DND-41 (cell line): Measurements from ENCODE around the gene BDNF.

Source experiments
- ATAC-seq: fragments of 200-7000 bp; cut with Tn5 transposase; 3 replicates; pipeline ENCODE4 v1.9.1; 2021; ENCODE audit warnings: low read depth; ENCODE audit not compliant: insufficient read depth
- DNase-seq: peaks from one replicate; pipeline ENCODE4 v3.0.0-alpha.2; 2020
- H2AFZ ChIP-seq: 2 replicates; pipeline ENCODE4 v1.6.0; 2012; ENCODE audit warnings: low read depth, low read length
- H3K27ac ChIP-seq: 2 replicates; pipeline ENCODE4 v1.5.1; 2012; ENCODE audit warnings: low read length, inconsistent platforms
- H3K27me3 ChIP-seq: fragments of 200-600 bp; sonication (generic); 2 replicates; pipeline ENCODE4 v1.6.0; 2012; ENCODE audit warnings: low read length, mild to moderate bottlenecking, inconsistent platforms; ENCODE audit not compliant: insufficient read depth, poor library complexity
- H3K36me3 ChIP-seq: 2 replicates; pipeline ENCODE4 v1.5.1; 2012; ENCODE audit warnings: low read length, inconsistent platforms; ENCODE audit not compliant: insufficient read depth
- H3K4me1 ChIP-seq: 2 replicates; pipeline ENCODE4 v1.5.1; 2012; ENCODE audit warnings: mild to moderate bottlenecking, low read length; ENCODE audit not compliant: insufficient read depth
- H3K4me2 ChIP-seq: 2 replicates; pipeline ENCODE4 v1.6.0; 2012; ENCODE audit warnings: mild to moderate bottlenecking, moderate library complexity, low read length, inconsistent platforms; ENCODE audit not compliant: insufficient read depth
- H3K4me3 ChIP-seq, 2 experiments: fragments of 200-600 bp in 1 of 2; shearing (Covaris generic) in 1 of 2; 2 replicates each; pipeline ENCODE4 v1.5.1; 2012 to 2016; ENCODE audit warnings: inconsistent platforms in 2 of 2, low read length in 2 of 2, mild to moderate bottlenecking in 2 of 2, low read depth in 1 of 2, moderate library complexity in 1 of 2
- H3K79me2 ChIP-seq: 2 replicates; pipeline ENCODE4 v1.6.0; 2012; ENCODE audit warnings: low read length, inconsistent platforms; ENCODE audit not compliant: insufficient read depth
- H3K9ac ChIP-seq: 2 replicates; pipeline ENCODE4 v1.6.0; 2012; ENCODE audit warnings: low read depth, mild to moderate bottlenecking, inconsistent platforms, low read length, moderate library complexity
- H3K9me3 ChIP-seq: 2 replicates; pipeline ENCODE4 v1.5.1; 2012; ENCODE audit warnings: low read length, moderate library complexity, mild to moderate bottlenecking, inconsistent platforms; ENCODE audit not compliant: insufficient read depth, severe bottlenecking
- H4K20me1 ChIP-seq: 2 replicates; pipeline ENCODE4 v1.6.0; 2012; ENCODE audit warnings: low read length; ENCODE audit not compliant: insufficient read depth
- CTCF ChIP-seq: IDR thresholded peaks from 2 replicates; pipeline ENCODE4 v1.5.1; 2012; ENCODE audit warnings: borderline replicate concordance, low read length, moderate library complexity, mild to moderate bottlenecking; ENCODE audit not compliant: poor library complexity, severe bottlenecking; ENCODE audit errors: extremely low read depth
- EZH2 ChIP-seq: IDR thresholded peaks from 3 replicates; pipeline ENCODE4 v1.6.1; 2012; ENCODE audit warnings: borderline replicate concordance, low read depth, mild to moderate bottlenecking, moderate library complexity, low read length, inconsistent platforms; ENCODE audit not compliant: severe bottlenecking

BDNF gene

GRCh38 chr11:27623945-27624523 is 76.2 kb downstream of the BDNF start:
- Histone ChIP-seq H3K4me3 (no peak overlapping the region), H3K27ac (no peak overlapping the region), H2AFZ (no peak overlapping the region), H3K9me3 (no peaks in the 10 kb centered on the region), H3K36me3 (no peaks in the 10 kb centered on the region), H4K20me1 (no peaks in the 10 kb centered on the region), H3K9ac (no peak overlapping the region), H3K79me2 (no peaks in the 10 kb centered on the region), H3K4me2 (no peak overlapping the region), H3K27me3 (no peaks in the 10 kb centered on the region), H3K4me1 (no peaks in the 10 kb centered on the region)
- ATAC-seq (no peak), DNase-seq (no peak)
- no peak for TF ChIP-seq CTCF

GRCh38 chr11:27622541-27623300 is 77.5 kb downstream of the BDNF start:
- Histone ChIP-seq H3K9ac (no peak overlapping the region), H3K9me3 (no peaks in the 10 kb centered on the region), H3K4me3 (no peak overlapping the region), H3K4me1 (no peaks in the 10 kb centered on the region), H3K27me3 (no peaks in the 10 kb centered on the region), H3K4me2 (no peak overlapping the region), H3K79me2 (no peaks in the 10 kb centered on the region), H4K20me1 (no peaks in the 10 kb centered on the region), H3K36me3 (no peaks in the 10 kb centered on the region), H2AFZ (no peak overlapping the region), H3K27ac (no peak overlapping the region)
- ATAC-seq = no peak
- TF ChIP-seq CTCF (no peak), EZH2 (no peak)
- no peak for DNase-seq

- H3K9me3 ChIP-seq = no peaks in the 10 kb centered on the region
- no peak for DNase-seq
These were observed 78.7 kb downstream of the BDNF start for GRCh38 chr11:27621405-27622161.

More at GRCh38 chr11:27621405-27622161, 78.7 kb downstream of the BDNF start:
- no peak overlapping the region for H3K9ac ChIP-seq
- H2AFZ ChIP-seq = no peak overlapping the region
- no peak overlapping the region for H3K4me3 ChIP-seq
- no peaks in the 10 kb centered on the region for H4K20me1 ChIP-seq
- H3K36me3 ChIP-seq = no peaks in the 10 kb centered on the region
- H3K4me2 ChIP-seq = no peak overlapping the region
- H3K27me3 ChIP-seq = no peaks in the 10 kb centered on the region
- H3K27ac ChIP-seq = no peak overlapping the region
- no peaks in the 10 kb centered on the region for H3K4me1 ChIP-seq
- no peak for ATAC-seq
- no peak for TF ChIP-seq EZH2
- no peak for TF ChIP-seq CTCF
- H3K79me2 ChIP-seq = no peaks in the 10 kb centered on the region
